ENCODE measurements around the gene TACR2. TPM values are rescaled to one million over a fixed set of nuclear protein-coding genes. Genes with fewer than 3 reads are reported as not detected.

Gene TACR2
- polyA plus RNA-seq, 3 donors, result 0.19 to 0.23 (median 0.20) TPM

DNA sequence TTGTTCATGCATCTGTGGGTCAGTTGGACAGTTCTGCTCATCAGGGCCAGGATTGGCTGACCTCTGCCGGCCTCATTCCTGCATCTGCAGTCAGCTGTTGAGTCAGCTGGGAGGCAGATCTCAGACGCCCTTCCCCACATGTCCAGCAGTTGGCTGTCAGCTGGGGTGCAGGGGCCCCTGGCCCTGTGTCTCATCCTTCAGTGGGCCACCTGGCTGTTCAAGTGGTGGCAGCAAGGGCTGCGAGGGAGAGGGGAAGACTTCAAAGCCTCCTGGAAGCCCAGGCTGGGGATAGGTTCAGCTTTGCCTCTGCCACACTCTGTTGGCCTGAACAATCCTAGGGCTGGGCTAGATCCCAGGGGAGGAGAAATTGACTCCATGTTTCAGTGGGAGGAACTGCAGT, 33.2 kb downstream of the TACR2 start:
- no peak for DNase-seq
- no peak for TF ChIP-seq CTCF (IDR thresholded peaks at IDR 0.05)
- Histone ChIP-seq H3K79me2 (ENCODE audit: insufficient read depth, low read length) (peaks cover 9% of the 10 kb centered on the region), H4K20me1 (ENCODE audit: insufficient read depth, low read length) (peaks cover 50% of the 10 kb centered on the region), H3K4me2 (replicated peaks; ENCODE audit: extremely low read depth, low read length, poor library complexity, severe bottlenecking) (no peak overlapping the region), H3K4me3 (replicated peaks in 1 of 3; ENCODE audit: low read depth in 2 of 3, low read length in 3 of 3) (no peak overlapping the region), H3K4me1 (ENCODE audit: control insufficient read depth in 1 of 2, insufficient read depth in 2 of 2, low read length in 2 of 2) (no peaks in the 10 kb centered on the region), H3K27ac (ENCODE audit: low read depth in 1 of 2, low read length in 2 of 2) (no peak overlapping the region), H2AFZ (ENCODE audit: insufficient read depth, low read depth, low read length, poor library complexity, severe bottlenecking) (no peak overlapping the region), H3K36me3 (replicated peaks in 1 of 2; ENCODE audit: control insufficient read depth in 1 of 2, insufficient read depth in 2 of 2, low read length in 2 of 2) (peaks cover 94 to 99% of the 10 kb centered on the region in 2 donors), H3K9ac (ENCODE audit: insufficient read depth, low read length, poor library complexity, severe bottlenecking) (no peak overlapping the region), H3K27me3 (ENCODE audit: control insufficient read depth in 2 of 2, insufficient read depth in 2 of 2, low read length in 2 of 2) (no peaks in the 10 kb centered on the region), H3K9me3 (replicated peaks in 1 of 2; ENCODE audit: control insufficient read depth in 1 of 2, insufficient read depth in 1 of 2, low read length in 2 of 2) (no peaks in the 10 kb centered on the region)
- peak overlapping the region in 2 of 7 donors; percentile 7 to 59 for H3K27ac Mint-ChIP-seq
- WGBS (ENCODE audit: insufficient coverage), result 83% methylated on average over 3 of the region's 3 CpGs
- H3K4me1 Mint-ChIP-seq, result no peaks in the 10 kb centered on the region
- no peak overlapping the region for H3K4me3 Mint-ChIP-seq
- H3K9me3 Mint-ChIP-seq, result peaks cover 0 to 2% (median 0%) of the 10 kb centered on the region in 7 donors
- intact Hi-C loops (cut with micrococcal nuclease), result no loop called here
- peaks cover 87 to 96% of the 10 kb centered on the region in 2 donors for H3K36me3 Mint-ChIP-seq
- H3K27me3 Mint-ChIP-seq (ENCODE audit: low read depth in 3 of 3), result no peaks in the 10 kb centered on the region

DNA sequence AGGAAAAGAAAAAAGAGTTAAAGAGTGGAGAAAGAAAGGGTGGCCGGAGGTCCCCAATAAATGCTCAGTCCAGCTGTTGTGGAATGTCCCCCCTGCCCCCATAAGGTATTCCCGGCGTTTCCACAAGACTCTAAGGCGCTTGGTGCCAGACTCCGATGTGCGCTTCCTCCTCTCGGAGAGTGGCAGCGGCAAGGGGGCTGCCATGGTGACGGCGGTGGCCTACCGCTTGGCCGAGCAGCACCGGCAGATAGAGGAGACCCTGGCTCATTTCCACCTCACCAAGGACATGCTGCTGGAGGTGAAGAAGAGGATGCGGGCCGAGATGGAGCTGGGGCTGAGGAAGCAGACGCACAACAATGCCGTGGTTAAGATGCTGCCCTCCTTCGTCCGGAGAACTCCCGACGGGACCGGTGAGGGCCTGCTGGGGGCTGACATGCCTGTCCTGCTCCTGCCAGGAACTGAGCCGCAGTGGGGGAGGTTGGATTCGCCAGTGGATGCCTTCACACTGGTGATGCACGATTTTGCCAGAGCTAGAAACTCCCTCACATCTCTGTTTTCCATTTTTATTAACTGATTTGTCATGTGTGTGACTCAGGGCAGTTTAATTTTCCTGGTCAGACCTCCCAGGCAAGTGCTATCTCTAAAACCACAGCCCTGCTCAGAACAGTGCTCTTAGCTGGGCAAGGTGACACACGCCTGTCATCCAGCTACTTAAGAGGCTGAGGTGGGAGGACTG, 34.2 kb downstream of the TACR2 start:
- Mint-ChIP-seq H3K36me3 (peaks cover 86 to 96% of the 10 kb centered on the region in 2 donors), H3K4me1 (no peaks in the 10 kb centered on the region), H3K27ac (peak overlapping the region in 2 of 7 donors; percentile 12 to 27), H3K27me3 (ENCODE audit: low read depth in 3 of 3) (no peaks in the 10 kb centered on the region), H3K9me3 (peaks cover 0 to 2% (median 0%) of the 10 kb centered on the region in 7 donors), H3K4me3 (no peak overlapping the region)
- 97% methylated on average over 12 of the region's 26 CpGs for WGBS (ENCODE audit: insufficient coverage)
- H3K4me2 ChIP-seq (replicated peaks; ENCODE audit: extremely low read depth, low read length, poor library complexity, severe bottlenecking), result no peak overlapping the region
- H3K4me3 ChIP-seq (replicated peaks in 1 of 3; ENCODE audit: low read depth in 2 of 3, low read length in 3 of 3), result no peak overlapping the region
- no peak for DNase-seq
- no peak overlapping the region for H2AFZ ChIP-seq (ENCODE audit: insufficient read depth, low read depth, low read length, poor library complexity, severe bottlenecking)
- no peak overlapping the region for H3K9ac ChIP-seq (ENCODE audit: insufficient read depth, low read length, poor library complexity, severe bottlenecking)
- no peaks in the 10 kb centered on the region for H3K4me1 ChIP-seq (ENCODE audit: control insufficient read depth in 1 of 2, insufficient read depth in 2 of 2, low read length in 2 of 2)
- no peaks in the 10 kb centered on the region for H3K27me3 ChIP-seq (ENCODE audit: control insufficient read depth in 2 of 2, insufficient read depth in 2 of 2, low read length in 2 of 2)
- H3K9me3 ChIP-seq (replicated peaks in 1 of 2; ENCODE audit: control insufficient read depth in 1 of 2, insufficient read depth in 1 of 2, low read length in 2 of 2), result no peaks in the 10 kb centered on the region
- peaks cover 94 to 99% of the 10 kb centered on the region in 2 donors for H3K36me3 ChIP-seq (replicated peaks in 1 of 2; ENCODE audit: control insufficient read depth in 1 of 2, insufficient read depth in 2 of 2, low read length in 2 of 2)
- peaks cover 54% of the 10 kb centered on the region for H4K20me1 ChIP-seq (ENCODE audit: insufficient read depth, low read length)
- no peak overlapping the region for H3K27ac ChIP-seq (ENCODE audit: low read depth in 1 of 2, low read length in 2 of 2)
- intact Hi-C loops (cut with micrococcal nuclease), result no loop called here
- no peak for TF ChIP-seq CTCF (IDR thresholded peaks at IDR 0.05)
- H3K79me2 ChIP-seq (ENCODE audit: insufficient read depth, low read length), result peaks cover 9% of the 10 kb centered on the region
